NCI-H2196 treated with DMSO at 0.1 percent for 48 hours (cell line): Measurements from ENCODE around the gene SMIM12.

ENCODE experiments used
- DNase-seq: peaks from one replicate; lab custom pipeline; 2025; ENCODE audit not compliant: unreplicated experiment; lab: John Stamatoyannopoulos, UW

The SMIM12 gene

GRCh38 chr1:34874296-34874952, 14.9 kb upstream of the SMIM12 start:
- DNase-seq: no peak

- DNase-seq: no peak
These were observed 12.6 kb upstream of the SMIM12 start for GRCh38 chr1:34872133-34872503.

DNA sequence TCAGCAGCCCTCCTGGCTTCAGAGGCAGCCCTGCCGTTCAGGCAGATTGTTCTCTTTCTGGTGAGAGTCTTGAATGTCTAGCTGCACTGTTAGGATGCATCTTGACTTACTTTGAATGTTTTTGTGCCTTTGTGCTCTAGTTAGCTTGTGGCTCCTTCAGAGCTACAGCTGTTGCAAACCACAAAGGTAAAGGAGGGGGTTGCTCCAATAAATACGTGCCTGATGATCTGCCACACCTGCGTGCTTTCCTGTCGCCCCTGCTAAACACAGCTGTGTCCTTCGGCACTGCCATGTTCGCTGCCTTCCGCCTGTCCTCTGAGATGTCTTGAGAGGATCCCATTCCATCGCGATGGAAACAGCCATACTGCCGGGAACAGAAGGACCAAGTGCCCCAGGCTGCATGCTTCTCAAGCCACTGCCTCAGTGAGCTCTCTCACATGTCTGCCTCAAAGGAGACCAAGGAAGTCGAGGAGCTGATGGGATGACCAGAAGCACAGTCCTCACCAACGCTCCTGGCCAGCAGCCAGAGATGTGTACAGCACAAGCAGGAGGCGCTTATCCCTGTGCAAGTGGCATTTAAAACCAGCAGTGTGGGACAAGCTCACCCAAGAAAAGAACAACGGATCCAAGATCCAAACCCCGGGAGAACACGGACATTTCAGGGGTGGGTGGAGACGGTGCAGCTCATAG, 12.0 kb upstream of the SMIM12 start:
- DNase-seq: no peak

GRCh38 chr1:34870395-34870794, 10.8 kb upstream of the SMIM12 start:
- DNase-seq: peak; percentile 5

GRCh38 chr1:34869760-34870159, 10.2 kb upstream of the SMIM12 start:
- no peak for DNase-seq

DNA sequence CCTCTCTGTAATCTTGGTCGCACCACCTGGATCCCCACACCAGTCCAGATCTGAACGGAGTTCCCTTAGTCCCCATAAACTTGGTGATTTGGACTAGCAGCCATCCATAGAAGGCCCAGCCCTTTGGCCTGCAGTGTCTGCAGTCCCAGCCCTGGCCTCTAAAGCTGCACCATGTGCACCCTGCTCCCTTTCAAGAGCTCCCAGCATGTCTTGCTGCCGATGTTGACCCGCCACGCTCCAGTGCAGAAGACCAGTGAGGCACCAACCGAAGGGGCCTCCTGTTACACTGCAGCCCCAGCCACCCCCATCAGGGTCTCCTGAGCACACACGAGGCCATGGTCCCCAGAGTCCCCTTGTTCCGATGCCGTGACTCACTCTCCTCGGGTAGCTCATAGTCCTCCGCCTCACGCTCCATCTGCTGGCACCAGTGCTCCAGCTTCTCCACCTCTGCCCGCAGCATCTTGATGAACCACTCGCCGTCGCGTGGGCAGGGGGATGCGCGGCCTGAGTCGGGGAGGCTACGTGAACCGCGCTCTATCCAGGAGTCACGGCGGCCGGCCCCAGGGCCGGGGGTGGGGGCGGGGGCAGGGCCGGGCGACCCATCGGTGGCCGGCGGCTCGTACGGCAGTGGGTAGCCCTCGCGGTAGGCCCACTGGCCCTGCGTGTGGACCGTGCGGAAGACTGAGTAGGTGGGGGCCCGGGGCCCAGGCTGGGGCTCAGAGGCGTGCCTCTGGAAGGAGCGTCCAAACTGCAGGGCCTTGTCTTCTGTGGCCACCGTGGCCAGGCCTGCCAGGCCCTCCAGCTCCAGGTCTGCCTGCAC, 8.9 kb upstream of the SMIM12 start:
- no peak for DNase-seq

DNA sequence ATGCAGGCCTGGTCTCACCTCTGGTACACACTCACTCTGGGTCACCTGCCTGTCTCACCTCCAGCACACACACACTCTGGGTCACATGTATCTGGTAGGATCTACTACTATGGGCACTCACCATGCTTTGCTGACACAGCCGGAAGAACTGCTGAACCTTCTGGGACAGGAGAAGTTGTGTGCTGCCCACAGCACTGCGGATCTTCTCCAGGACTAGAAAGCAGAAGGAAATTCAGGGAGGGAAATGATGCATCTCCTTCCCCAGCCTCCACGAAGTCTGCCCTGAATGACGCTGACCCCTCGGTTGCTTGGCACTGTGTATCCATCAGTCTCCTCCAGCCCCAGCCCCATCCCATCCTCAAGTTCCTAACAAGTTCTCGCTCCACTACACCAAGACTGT, 7.9 kb upstream of the SMIM12 start:
- DNase-seq: no peak

DNA sequence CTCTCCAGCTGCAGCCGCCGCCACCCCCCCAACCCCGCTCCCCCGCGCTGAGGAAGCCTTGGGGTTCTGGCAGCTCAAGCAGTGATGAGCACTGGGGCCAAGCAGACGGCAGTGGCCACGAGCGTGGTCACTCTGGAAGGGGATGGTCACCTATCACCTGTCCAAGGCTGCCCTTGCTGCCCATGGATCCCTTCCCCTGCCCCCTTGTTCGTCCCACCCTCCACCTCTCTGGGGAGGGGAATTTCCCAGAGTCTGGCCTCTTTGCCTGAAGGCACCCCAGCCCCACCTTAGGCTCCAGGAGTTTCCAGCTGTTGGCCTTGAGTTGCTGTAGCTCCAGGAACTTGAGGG, 7.2 kb upstream of the SMIM12 start:
- no peak for DNase-seq

DNA sequence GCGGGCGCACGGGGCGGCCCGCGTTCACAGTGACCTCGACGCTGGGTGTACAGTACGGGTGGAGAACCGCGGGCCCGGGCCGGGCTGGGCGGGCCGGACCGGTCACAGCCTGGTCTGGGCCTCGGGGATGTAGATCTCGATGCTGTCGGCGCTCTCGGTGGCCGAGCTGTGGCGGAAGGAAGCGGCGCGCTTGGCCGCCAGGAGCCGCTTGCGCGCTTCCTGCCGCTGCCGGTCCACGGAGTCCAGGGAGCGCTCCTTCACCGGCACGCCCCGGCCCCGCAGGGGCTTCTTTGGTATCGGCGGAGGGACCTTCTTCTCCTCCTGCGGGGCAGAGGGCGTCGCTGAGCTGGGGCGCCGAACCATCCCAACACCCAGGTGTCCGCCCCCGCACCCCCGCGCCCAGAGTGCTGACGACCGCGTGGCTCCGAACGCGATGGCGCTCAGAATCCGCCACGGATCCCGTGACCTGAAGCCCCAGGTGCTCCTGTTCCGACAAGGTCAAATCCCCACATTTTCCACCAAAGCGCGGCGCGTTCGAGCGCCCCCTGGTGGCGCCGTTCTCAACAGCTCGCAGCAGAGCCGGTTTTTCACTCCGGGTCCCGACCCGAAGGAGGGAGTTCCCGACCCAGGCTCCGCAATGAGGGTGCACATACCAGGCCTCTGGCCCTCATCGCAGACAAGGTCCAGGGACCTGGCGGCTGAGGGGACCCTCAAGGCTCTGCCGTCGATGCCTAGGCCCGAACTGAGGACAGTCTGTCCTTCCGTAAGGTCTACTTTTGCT, 6.6 kb upstream of the SMIM12 start:
- peak; percentile 60 for DNase-seq

GRCh38 chr1:34865573-34865972, 6.0 kb upstream of the SMIM12 start:
- no peak for DNase-seq

- DNase-seq: no peak
These were observed 5.2 kb upstream of the SMIM12 start for GRCh38 chr1:34864759-34865158.

DNA sequence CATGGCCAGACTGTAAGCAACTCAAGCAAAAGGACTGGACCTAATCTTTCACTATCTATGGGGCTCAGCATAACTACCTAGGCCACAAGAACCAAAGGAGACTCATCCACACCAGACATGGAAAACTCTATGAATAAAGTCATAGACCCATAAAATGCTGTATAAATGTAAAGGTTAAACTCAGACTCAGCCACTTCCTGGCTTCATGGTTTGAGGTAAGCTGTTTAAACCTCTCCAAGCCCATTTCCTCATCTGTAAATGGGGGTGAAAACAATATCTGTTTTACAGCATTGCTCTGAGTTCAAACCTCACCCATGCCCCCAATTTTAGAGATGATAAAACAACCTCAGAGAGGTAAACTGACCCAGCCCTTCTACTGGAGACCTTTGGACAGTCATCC, 4.0 kb upstream of the SMIM12 start:
- no peak for DNase-seq

- no peak for DNase-seq
These were observed 576 bp downstream of the SMIM12 start for GRCh38 chr1:34858901-34859445.

DNA sequence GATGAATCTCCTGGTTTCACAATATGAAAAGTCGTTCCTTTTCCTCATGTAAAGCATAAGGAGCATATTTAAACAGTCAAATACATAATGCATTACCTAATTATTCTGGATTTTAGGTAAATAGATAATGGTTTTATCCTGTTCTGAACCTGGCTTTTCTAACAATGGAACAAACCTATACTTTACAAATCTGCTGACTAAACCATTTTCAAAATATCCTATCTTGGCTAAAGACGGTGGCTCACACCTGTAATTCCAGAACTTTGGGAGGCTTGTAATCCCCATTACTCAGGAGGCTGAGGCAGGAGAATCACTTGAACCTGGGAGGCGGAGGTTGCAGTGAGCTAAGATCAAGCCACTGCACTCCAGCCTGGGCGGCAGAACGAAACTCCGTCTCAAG, 2.9 kb downstream of the SMIM12 start:
- DNase-seq: no peak

DNA sequence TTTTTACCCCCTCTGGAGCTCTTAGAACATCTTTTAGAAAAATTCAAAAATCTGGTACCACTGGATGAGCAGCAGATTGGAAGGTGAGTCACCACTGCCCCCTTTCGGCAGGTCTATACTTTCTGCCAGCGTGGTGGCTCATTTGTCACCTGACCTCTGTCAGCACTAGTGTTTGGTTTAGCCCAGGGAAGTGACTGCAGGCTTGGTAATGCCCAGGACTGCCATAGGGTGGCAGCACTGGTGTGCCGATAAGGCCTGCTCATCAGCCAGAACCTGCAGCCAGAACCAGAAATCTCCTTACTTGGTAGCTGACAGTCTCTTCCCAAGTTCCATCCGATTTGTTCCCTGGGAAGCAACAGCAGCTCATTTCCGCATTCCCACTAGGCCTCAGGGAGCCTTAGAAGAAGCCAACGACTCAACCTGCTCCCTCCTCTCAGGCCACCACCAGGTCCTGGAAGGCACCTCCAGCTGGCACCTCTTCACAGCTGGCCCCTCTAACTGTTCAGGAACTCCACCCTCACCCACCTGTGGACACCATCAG, 6.8 kb downstream of the SMIM12 start:
- DNase-seq: peak; percentile 90

DNA sequence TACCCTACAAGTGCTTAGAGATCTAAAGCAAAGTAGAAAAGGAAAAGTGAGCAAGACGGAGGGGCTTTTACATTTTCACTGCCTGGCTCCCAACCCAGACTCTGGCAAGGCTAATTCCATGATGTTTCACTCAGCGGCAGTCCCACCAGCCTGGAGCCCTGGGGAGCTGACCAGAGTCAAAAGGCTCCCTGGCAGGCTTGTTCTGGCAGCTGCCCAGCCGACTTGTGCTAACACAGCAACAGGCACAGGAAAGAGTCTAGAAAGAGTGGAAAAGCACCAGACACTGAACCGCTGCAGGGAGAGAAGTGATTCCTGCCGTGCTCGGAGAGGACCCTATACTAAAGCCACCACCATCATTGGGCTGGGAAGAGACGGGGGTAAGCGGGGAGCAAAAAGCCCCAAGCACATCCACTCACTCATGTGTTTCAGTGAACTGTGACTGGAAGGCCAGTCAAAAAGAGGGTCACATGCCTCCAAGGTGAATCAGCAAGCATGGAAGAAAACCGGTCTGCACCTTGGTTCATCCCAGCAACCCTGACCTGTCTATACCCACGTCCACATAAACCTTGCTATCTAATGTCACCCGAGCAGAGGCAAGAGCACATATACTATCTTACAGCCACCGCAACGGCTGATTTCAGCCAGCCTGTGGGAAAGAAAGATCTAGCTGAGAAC, 8.0 kb downstream of the SMIM12 start:
- DNase-seq: no peak

- DNase-seq: no peak
These were observed 9.2 kb downstream of the SMIM12 start for GRCh38 chr1:34850382-34850781.

DNA sequence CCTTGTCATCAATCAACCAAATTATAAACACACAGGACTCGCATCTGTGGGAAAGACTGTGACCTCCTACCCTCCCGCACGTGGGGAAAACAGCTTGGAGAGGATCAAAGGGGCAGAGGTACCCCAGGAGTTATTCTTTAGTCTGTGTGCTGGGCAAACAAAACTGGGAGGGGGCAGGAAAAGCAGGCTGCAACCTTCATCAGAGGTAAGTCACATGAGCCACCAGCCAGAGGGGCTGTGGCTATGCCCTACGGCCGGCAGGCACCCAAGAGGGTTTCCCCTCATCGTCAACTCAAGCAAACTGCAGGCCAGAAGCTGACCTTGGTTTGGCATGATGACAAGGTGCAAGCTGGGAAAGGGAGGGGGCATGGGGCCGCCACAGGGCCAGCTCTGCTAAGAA, 12.5 kb downstream of the SMIM12 start:
- DNase-seq: no peak

DNA sequence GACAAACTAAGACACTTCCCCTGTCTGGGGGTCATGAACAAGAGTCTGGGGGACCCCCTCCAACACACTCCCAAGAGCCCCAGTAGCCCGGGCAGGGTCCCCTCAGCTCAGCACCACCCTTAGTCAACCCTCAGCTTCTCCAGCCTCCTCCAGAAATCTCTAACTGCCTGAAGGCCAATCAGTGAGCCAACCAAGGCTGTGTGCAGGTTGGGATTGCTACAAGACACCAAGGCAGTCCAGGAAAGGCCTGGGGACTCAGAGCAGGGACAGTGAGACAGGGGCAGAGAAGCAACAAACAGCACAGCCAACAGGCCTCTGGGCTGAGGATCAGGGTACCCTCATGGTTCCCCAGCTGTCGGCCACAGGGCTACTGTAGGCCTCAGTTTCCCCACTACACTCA, 13.3 kb downstream of the SMIM12 start:
- DNase-seq: no peak

DNA sequence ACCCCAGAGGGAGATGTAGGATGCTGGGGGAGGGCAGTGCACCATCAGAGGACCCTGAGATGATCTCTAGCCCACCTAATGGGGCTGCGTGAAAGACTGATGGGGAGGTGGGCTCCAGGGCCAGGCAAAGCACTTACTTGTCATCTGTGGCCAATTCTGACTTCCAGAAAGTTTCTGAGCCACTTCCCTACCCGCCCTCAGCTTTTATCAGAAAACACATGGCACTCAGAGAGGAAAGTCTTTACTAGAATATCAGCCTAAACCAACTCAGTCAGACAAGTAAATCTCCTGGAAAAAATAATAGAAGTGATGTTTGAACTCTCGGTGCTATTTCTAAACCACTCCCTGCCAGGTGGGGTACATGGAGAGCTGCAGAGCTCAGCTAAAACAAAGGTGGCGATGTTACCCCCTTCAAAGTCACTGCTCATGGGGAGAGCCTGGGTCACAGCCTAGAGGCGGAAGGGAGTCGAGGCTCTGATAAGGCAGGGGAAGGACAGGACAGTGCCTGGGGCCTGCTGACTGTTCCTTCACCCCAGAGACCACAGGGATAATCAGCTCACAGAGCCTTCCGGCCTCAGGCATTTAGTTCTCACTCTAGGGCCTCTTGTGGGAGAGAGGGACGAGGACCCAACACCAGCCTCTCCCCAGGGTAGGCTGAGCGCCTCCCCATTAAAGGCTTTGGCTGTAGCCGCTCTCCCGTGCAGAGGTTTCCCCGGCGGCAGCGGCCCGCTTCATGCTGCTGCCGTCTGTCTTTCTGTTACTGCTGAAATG, 14.2 kb downstream of the SMIM12 start:
- DNase-seq: no peak
